Measurements from ENCODE around the gene HS6ST3. TPM values are rescaled to one million over a fixed set of nuclear protein-coding genes. Genes with fewer than 3 reads are reported as not detected.

HS6ST3 gene
- total and polyA plus RNA-seq, 2 experiments from 2014 or later, result 0.11 TPM; not detected in 1

- H3K4me1 ChIP-seq (ENCODE audit: insufficient read depth), result no peaks in the 10 kb centered on the region
- no peak overlapping the region for H3K9ac ChIP-seq
- H2AFZ ChIP-seq, result no peak overlapping the region
- WGBS, 2 experiments (ENCODE audit: low coverage in 1 of 2, low lambda C conversion rate in 2 of 2, missing lambda C conversion rate in 2 of 2), result 61 to 71% methylated on average over 4 of the region's 4 CpGs
- TF ChIP-seq EZH2 (IDR thresholded peaks at IDR 0.05; ENCODE audit: insufficient read depth, poor library complexity, severe bottlenecking) (no peak), EZH2phosphoT487 (IDR thresholded peaks at IDR 0.05; ENCODE audit: insufficient read depth, low read depth) (no peak)
- no peaks in the 10 kb centered on the region for H3K9me2 ChIP-seq (ENCODE audit: insufficient read depth)
- no peaks in the 10 kb centered on the region for H3F3A ChIP-seq (ENCODE audit: insufficient read depth)
- no peaks in the 10 kb centered on the region for H3K79me2 ChIP-seq (ENCODE audit: insufficient read depth)
- no peak overlapping the region for H3K4me2 ChIP-seq (ENCODE audit: unreplicated experiment)
- H3K9me3 ChIP-seq (ENCODE audit: low read depth), result no peaks in the 10 kb centered on the region
- DNase-seq, result no peak
- H3K36me3 ChIP-seq (ENCODE audit: low read depth), result no peaks in the 10 kb centered on the region
- H3K27me3 ChIP-seq (replicated peaks; ENCODE audit: insufficient read depth), result no peaks in the 10 kb centered on the region
- H3K27ac ChIP-seq, result no peak overlapping the region
- H4K20me1 ChIP-seq (ENCODE audit: insufficient read depth), result no peaks in the 10 kb centered on the region
- in situ Hi-C loops (cut with MboI), result no loop called here
- H3K4me3 ChIP-seq, result no peak overlapping the region
Measured at GRCh38 chr13:96684469-96684868, 594.6 kb downstream of the HS6ST3 start.

GRCh38 chr13:96684907-96685306, 595.0 kb downstream of the HS6ST3 start:
- TF ChIP-seq EZH2phosphoT487 (IDR thresholded peaks at IDR 0.05; ENCODE audit: insufficient read depth, low read depth) (no peak), EZH2 (IDR thresholded peaks at IDR 0.05; ENCODE audit: insufficient read depth, poor library complexity, severe bottlenecking) (no peak)
- Histone ChIP-seq H3K9me3 (ENCODE audit: low read depth) (no peaks in the 10 kb centered on the region), H3K4me3 (no peak overlapping the region), H3K36me3 (ENCODE audit: low read depth) (no peaks in the 10 kb centered on the region), H3F3A (ENCODE audit: insufficient read depth) (no peaks in the 10 kb centered on the region), H2AFZ (no peak overlapping the region), H3K9ac (no peak overlapping the region), H3K79me2 (ENCODE audit: insufficient read depth) (no peaks in the 10 kb centered on the region), H3K4me2 (ENCODE audit: unreplicated experiment) (no peak overlapping the region), H4K20me1 (ENCODE audit: insufficient read depth) (no peaks in the 10 kb centered on the region), H3K27ac (no peak overlapping the region), H3K27me3 (replicated peaks; ENCODE audit: insufficient read depth) (no peaks in the 10 kb centered on the region), H3K4me1 (ENCODE audit: insufficient read depth) (no peaks in the 10 kb centered on the region), H3K9me2 (ENCODE audit: insufficient read depth) (no peaks in the 10 kb centered on the region)
- 39 to 56% methylated on average over 1 of the region's 1 CpG for WGBS, 2 experiments (ENCODE audit: low coverage in 1 of 2, low lambda C conversion rate in 2 of 2, missing lambda C conversion rate in 2 of 2)
- in situ Hi-C loops (cut with MboI), result no loop called here
- DNase-seq, result no peak

- in situ Hi-C loops (cut with MboI), result no loop called here
- Histone ChIP-seq H2AFZ (no peak overlapping the region), H3F3A (ENCODE audit: insufficient read depth) (no peaks in the 10 kb centered on the region), H3K27ac (no peak overlapping the region), H3K36me3 (ENCODE audit: low read depth) (no peaks in the 10 kb centered on the region), H3K9me3 (ENCODE audit: low read depth) (no peaks in the 10 kb centered on the region), H3K9ac (no peak overlapping the region), H3K9me2 (ENCODE audit: insufficient read depth) (no peaks in the 10 kb centered on the region; the same call in 1 of the 2 replicates), H3K79me2 (ENCODE audit: insufficient read depth) (no peaks in the 10 kb centered on the region), H4K20me1 (ENCODE audit: insufficient read depth) (no peaks in the 10 kb centered on the region), H3K27me3 (replicated peaks; ENCODE audit: insufficient read depth) (no peaks in the 10 kb centered on the region), H3K4me3 (no peak overlapping the region), H3K4me2 (ENCODE audit: unreplicated experiment) (no peak overlapping the region), H3K4me1 (ENCODE audit: insufficient read depth) (no peaks in the 10 kb centered on the region)
- 6 to 16% methylated on average over 2 of the region's 2 CpGs for WGBS, 2 experiments (ENCODE audit: low coverage in 1 of 2, low lambda C conversion rate in 2 of 2, missing lambda C conversion rate in 2 of 2)
- DNase-seq, result no peak
- TF ChIP-seq EZH2phosphoT487 (IDR thresholded peaks at IDR 0.05; ENCODE audit: insufficient read depth, low read depth) (no peak), EZH2 (IDR thresholded peaks at IDR 0.05; ENCODE audit: insufficient read depth, poor library complexity, severe bottlenecking) (no peak)
Measured at GRCh38 chr13:96686286-96686685, 596.4 kb downstream of the HS6ST3 start.

GRCh38 chr13:96687191-96687590, 597.3 kb downstream of the HS6ST3 start:
- Histone ChIP-seq H2AFZ (no peak overlapping the region), H3K4me1 (ENCODE audit: insufficient read depth) (no peaks in the 10 kb centered on the region), H3K9me3 (ENCODE audit: low read depth) (no peaks in the 10 kb centered on the region), H4K20me1 (ENCODE audit: insufficient read depth) (no peaks in the 10 kb centered on the region), H3K79me2 (ENCODE audit: insufficient read depth) (no peaks in the 10 kb centered on the region), H3K4me2 (ENCODE audit: unreplicated experiment) (no peak overlapping the region), H3K27me3 (replicated peaks; ENCODE audit: insufficient read depth) (no peaks in the 10 kb centered on the region), H3K27ac (no peak overlapping the region), H3K9ac (no peak overlapping the region), H3F3A (ENCODE audit: insufficient read depth) (no peaks in the 10 kb centered on the region), H3K4me3 (no peak overlapping the region), H3K9me2 (ENCODE audit: insufficient read depth) (no peaks in the 10 kb centered on the region; the same call in 1 of the 2 replicates), H3K36me3 (ENCODE audit: low read depth) (no peaks in the 10 kb centered on the region)
- TF ChIP-seq EZH2 (IDR thresholded peaks at IDR 0.05; ENCODE audit: insufficient read depth, poor library complexity, severe bottlenecking) (no peak), EZH2phosphoT487 (IDR thresholded peaks at IDR 0.05; ENCODE audit: insufficient read depth, low read depth) (no peak)
- in situ Hi-C loops (cut with MboI), result no loop called here
- 56 to 60% methylated on average over 3 of the region's 3 CpGs for WGBS, 2 experiments (ENCODE audit: low coverage in 1 of 2, low lambda C conversion rate in 2 of 2, missing lambda C conversion rate in 2 of 2)
- no peak for DNase-seq

GRCh38 chr13:96690998-96691397, 601.1 kb downstream of the HS6ST3 start:
- H3K79me2 ChIP-seq (ENCODE audit: insufficient read depth), result no peaks in the 10 kb centered on the region
- in situ Hi-C loops (cut with MboI), result no loop called here
- H4K20me1 ChIP-seq (ENCODE audit: insufficient read depth), result no peaks in the 10 kb centered on the region
- H3K27me3 ChIP-seq (replicated peaks; ENCODE audit: insufficient read depth), result no peaks in the 10 kb centered on the region
- TF ChIP-seq EZH2phosphoT487 (IDR thresholded peaks at IDR 0.05; ENCODE audit: insufficient read depth, low read depth) (no peak), EZH2 (IDR thresholded peaks at IDR 0.05; ENCODE audit: insufficient read depth, poor library complexity, severe bottlenecking) (no peak)
- no peak overlapping the region for H2AFZ ChIP-seq
- no peaks in the 10 kb centered on the region for H3K9me3 ChIP-seq (ENCODE audit: low read depth)
- no peak overlapping the region for H3K9ac ChIP-seq
- H3K9me2 ChIP-seq (ENCODE audit: insufficient read depth), result no peaks in the 10 kb centered on the region; the same call in 1 of the 2 replicates
- H3K36me3 ChIP-seq (ENCODE audit: low read depth), result no peaks in the 10 kb centered on the region
- DNase-seq, result no peak
- no peak overlapping the region for H3K4me3 ChIP-seq
- no peaks in the 10 kb centered on the region for H3K4me1 ChIP-seq (ENCODE audit: insufficient read depth)
- no peaks in the 10 kb centered on the region for H3F3A ChIP-seq (ENCODE audit: insufficient read depth)
- no peak overlapping the region for H3K4me2 ChIP-seq (ENCODE audit: unreplicated experiment)
- H3K27ac ChIP-seq, result no peak overlapping the region

Data from GM23248 (cell line).